Measurements from ENCODE around the gene CSNK2A1.

DNA sequence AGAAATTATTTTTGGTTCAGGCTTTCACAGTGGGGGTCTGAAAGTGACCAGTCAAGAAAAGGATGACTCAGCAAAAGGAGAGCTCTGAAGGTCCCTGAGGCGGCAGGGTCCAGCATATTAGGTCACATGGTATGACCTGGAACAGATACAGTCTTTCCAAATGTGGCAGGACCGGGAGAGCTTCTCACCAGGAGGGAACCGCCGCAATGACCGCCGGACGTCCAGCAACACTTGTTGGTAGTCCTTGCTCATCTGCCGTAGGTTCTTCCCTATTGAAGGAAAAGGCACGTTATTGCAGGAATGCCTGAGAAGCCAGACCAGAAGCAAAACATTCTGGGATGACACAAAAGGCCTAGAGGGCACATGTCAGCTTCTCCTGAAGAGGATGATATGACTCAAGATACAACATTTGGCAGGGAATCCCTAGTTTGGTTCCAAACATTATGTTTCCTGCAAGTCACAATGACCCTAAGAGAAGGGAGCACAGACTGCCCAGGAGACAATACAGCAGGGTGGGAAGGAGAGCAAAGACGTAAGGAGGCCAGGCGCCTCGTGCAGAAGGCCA lies 98.6 kb downstream of the CSNK2A1 start:
- TF ChIP-seq, protein P1, sequence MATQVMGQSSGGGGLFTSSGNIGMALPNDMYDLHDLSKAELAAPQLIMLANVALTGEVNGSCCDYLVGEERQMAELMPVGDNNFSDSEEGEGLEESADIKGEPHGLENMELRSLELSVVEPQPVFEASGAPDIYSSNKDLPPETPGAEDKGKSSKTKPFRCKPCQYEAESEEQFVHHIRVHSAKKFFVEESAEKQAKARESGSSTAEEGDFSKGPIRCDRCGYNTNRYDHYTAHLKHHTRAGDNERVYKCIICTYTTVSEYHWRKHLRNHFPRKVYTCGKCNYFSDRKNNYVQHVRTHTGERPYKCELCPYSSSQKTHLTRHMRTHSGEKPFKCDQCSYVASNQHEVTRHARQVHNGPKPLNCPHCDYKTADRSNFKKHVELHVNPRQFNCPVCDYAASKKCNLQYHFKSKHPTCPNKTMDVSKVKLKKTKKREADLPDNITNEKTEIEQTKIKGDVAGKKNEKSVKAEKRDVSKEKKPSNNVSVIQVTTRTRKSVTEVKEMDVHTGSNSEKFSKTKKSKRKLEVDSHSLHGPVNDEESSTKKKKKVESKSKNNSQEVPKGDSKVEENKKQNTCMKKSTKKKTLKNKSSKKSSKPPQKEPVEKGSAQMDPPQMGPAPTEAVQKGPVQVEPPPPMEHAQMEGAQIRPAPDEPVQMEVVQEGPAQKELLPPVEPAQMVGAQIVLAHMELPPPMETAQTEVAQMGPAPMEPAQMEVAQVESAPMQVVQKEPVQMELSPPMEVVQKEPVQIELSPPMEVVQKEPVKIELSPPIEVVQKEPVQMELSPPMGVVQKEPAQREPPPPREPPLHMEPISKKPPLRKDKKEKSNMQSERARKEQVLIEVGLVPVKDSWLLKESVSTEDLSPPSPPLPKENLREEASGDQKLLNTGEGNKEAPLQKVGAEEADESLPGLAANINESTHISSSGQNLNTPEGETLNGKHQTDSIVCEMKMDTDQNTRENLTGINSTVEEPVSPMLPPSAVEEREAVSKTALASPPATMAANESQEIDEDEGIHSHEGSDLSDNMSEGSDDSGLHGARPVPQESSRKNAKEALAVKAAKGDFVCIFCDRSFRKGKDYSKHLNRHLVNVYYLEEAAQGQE (IDR thresholded peaks at IDR 0.05; ENCODE audit: borderline replicate concordance) = no peak
- TF ChIP-seq, protein P2, sequence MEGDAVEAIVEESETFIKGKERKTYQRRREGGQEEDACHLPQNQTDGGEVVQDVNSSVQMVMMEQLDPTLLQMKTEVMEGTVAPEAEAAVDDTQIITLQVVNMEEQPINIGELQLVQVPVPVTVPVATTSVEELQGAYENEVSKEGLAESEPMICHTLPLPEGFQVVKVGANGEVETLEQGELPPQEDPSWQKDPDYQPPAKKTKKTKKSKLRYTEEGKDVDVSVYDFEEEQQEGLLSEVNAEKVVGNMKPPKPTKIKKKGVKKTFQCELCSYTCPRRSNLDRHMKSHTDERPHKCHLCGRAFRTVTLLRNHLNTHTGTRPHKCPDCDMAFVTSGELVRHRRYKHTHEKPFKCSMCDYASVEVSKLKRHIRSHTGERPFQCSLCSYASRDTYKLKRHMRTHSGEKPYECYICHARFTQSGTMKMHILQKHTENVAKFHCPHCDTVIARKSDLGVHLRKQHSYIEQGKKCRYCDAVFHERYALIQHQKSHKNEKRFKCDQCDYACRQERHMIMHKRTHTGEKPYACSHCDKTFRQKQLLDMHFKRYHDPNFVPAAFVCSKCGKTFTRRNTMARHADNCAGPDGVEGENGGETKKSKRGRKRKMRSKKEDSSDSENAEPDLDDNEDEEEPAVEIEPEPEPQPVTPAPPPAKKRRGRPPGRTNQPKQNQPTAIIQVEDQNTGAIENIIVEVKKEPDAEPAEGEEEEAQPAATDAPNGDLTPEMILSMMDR (IDR thresholded peaks at IDR 0.05; ENCODE audit: poor library complexity, severe bottlenecking) = no peak
- TF ChIP-seq MXI1 (conservative IDR thresholded peaks at IDR 0.05; ENCODE audit: poor library complexity, severe bottlenecking) (no peak), EZH2 (IDR thresholded peaks at IDR 0.05; ENCODE audit: borderline replicate concordance, insufficient read depth, low read length, poor library complexity, severe bottlenecking) (no peak), EP300 (conservative IDR thresholded peaks at IDR 0.05; ENCODE audit: poor library complexity, severe bottlenecking) (no peak), POLR2AphosphoS5 (IDR thresholded peaks at IDR 0.05) (no peak)
